ENCODE results near the gene TCF7L1.

The TCF7L1 gene

DNA sequence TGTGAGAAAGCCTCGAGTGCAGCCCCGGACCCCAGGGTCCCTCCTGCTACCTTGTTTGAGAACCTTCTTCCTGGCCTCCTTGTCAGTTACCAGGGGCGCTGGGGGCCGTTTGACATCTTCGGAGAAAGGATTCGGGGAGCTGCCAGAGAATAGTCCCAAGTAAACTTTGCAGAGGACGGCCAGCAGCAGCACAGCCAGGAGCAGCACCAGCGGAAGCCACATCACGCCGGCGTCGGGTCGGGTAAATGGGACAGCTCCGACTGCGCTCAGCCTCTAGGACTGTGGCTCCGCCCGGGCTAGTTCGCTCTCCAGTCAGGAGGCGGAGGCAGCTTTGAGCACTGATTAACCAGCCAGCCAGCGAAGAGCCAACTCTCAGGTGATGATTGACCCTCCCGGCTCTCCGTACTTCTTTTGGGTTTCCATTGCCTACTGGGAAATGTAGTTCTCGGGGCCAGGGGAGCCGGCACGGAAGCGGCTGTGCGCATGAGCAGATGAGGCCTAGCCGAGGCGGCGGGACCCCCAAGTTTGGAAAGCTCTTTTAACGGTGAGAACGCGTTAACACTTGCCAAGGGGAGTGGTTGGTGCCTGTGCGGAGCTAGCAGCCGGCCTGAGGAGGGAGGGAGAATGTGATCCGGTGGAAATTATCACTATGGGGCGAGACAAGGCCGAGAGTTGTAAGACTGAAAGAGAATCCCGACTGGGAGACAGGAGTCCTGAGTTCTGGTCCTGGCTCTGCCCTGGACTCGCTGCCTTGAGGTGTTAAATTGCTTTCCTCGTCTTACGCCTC is 221.3 kb downstream of the TCF7L1 start, which contains the start of the genes ELMOD3 and RETSAT:
Gene ELMOD3, plus strand, starts transcription at position 484 of the 787 bp plus-strand sequence. CDS start 2,430 bp downstream, outside the sequence.
Gene RETSAT, minus strand, starts transcription at position 243 of the 787 bp plus-strand sequence. Its CDS starts 21 bp downstream, at position 222.
- DNase-seq (ENCODE audit: low read depth in 2 of 2), result peak; percentile 88 to 92

DNA sequence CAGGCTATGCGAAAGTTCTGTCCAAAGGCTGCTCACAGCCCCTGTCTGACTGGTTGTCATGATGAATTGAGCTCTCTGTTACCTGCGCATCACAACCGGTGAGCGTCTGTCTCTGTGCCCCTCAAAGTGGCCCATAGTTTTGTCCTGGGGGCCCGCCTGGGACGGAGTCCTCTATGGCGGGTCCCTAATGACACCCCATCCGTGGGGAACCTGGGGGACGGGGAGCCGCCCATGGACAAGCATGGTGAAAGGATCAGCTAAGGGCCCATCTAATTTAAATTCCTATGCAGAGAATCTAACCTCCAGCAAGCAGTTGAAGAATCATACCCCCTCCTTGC is 221.8 kb downstream of the TCF7L1 start:
- no peak for DNase-seq (ENCODE audit: low read depth in 2 of 2)

DNA sequence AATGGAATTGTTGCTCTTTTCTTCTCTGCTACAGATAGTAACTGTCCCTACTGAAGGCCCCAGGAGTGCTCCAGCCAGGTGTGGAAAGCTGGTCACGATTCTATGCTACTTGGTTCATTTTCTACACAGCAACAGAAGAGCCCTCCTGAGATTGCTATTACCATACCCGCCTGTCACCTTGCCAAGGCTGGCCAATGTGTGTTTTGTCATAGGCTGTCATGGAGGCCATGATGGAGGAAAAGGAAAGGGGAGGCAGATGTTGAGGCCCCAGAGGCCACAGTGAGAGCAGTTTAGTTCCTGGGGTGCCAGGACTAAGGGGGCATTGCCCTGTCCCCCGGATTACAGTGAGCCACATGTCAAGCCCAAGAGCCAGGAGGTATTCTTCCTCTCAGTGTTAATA is 222.3 kb downstream of the TCF7L1 start:
- DNase-seq (ENCODE audit: low read depth in 2 of 2), result no peak

DNA sequence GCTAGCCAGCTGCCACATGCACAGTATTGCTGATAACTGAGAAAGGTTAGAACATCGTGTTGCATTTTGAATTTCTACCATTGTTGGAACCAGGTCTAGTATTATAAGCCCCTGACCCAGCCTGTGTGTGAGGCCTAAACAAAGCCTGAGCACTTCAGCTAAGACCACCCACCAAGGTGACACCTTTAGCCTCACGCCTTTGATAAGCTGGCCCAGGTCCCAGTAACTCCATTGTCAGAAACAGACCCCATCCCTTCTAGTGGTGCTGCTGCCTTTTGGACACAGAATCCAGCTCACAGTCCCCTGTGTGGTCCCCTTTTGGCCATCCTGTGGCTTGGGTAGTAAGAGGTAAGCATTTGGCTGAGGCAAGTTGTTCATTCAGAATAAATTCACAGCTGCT is 223.0 kb downstream of the TCF7L1 start:
- no peak for DNase-seq (ENCODE audit: low read depth in 2 of 2)

DNA sequence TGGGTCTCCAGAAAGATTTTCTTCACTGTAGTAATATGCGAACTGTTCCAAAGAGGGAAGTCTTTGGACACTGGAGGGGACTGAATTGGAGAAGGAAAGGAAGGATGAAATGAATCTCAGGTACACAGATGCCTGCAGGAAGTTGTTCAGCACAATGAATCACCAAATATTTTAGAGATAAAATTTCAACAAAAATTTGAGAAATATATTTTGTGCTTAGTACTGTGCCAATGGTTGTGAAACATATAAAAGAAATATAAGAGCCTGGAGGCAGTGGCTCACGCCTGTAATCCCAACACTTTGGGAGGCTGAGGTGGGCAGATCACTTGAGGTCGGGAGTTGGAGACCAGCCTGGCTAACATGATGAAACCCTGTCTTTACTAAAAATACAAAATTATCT is 224.5 kb downstream of the TCF7L1 start:
- DNase-seq (ENCODE audit: low read depth in 2 of 2), result no peak
